Measurements from ENCODE around the gene ETFA.

The ETFA gene

GRCh38 chr15:76258460-76258859, 52.8 kb downstream of the ETFA start:
- Histone ChIP-seq H3K27ac (ENCODE audit: low read length) (no peak overlapping the region), H3K4me1 (ENCODE audit: insufficient read depth, low read length) (peaks cover 4% of the 10 kb centered on the region), H3K9ac (ENCODE audit: low read depth, low read length) (no peak overlapping the region), H3K36me3 (ENCODE audit: insufficient read depth, low read depth, low read length) (peaks cover 36% of the 10 kb centered on the region), H3K9me3 (ENCODE audit: insufficient read depth, low read depth, low read length) (peaks cover 10% of the 10 kb centered on the region), H3K27me3 (ENCODE audit: insufficient read depth, low read length) (no peaks in the 10 kb centered on the region), H3K4me3 (ENCODE audit: low read length) (no peak overlapping the region)

- H3K4me1 ChIP-seq (ENCODE audit: insufficient read depth, low read length) = peaks cover 11% of the 10 kb centered on the region
- no peak overlapping the region for H3K9ac ChIP-seq (ENCODE audit: low read depth, low read length)
- no peaks in the 10 kb centered on the region for H3K36me3 ChIP-seq (ENCODE audit: insufficient read depth, low read depth, low read length)
- H3K9me3 ChIP-seq (ENCODE audit: insufficient read depth, low read depth, low read length) = no peaks in the 10 kb centered on the region
- no peak overlapping the region for H3K27ac ChIP-seq (ENCODE audit: low read length)
- H3K4me3 ChIP-seq (ENCODE audit: low read length) = no peak overlapping the region; the same call in 1 of the 2 replicates
- H3K27me3 ChIP-seq (ENCODE audit: insufficient read depth, low read length) = no peaks in the 10 kb centered on the region
Observed at GRCh38 chr15:76253691-76254473, 57.4 kb downstream of the ETFA start.

- Histone ChIP-seq H3K27ac (ENCODE audit: low read length) (no peak overlapping the region), H3K4me1 (ENCODE audit: insufficient read depth, low read length) (peaks cover 11% of the 10 kb centered on the region), H3K27me3 (ENCODE audit: insufficient read depth, low read length) (no peaks in the 10 kb centered on the region), H3K4me3 (ENCODE audit: low read length) (no peak overlapping the region), H3K9me3 (ENCODE audit: insufficient read depth, low read depth, low read length) (no peaks in the 10 kb centered on the region), H3K9ac (ENCODE audit: low read depth, low read length) (no peak overlapping the region), H3K36me3 (ENCODE audit: insufficient read depth, low read depth, low read length) (no peaks in the 10 kb centered on the region)
Observed at GRCh38 chr15:76252249-76252648, 59.0 kb downstream of the ETFA start.

- H3K36me3 ChIP-seq (ENCODE audit: insufficient read depth, low read depth, low read length) = no peaks in the 10 kb centered on the region
- no peaks in the 10 kb centered on the region for H3K27me3 ChIP-seq (ENCODE audit: insufficient read depth, low read length)
- no peak overlapping the region for H3K27ac ChIP-seq (ENCODE audit: low read length)
- no peak overlapping the region for H3K4me3 ChIP-seq (ENCODE audit: low read length)
- H3K4me1 ChIP-seq (ENCODE audit: insufficient read depth, low read length) = peaks cover 11% of the 10 kb centered on the region
- H3K9ac ChIP-seq (ENCODE audit: low read depth, low read length) = no peak overlapping the region
- H3K9me3 ChIP-seq (ENCODE audit: insufficient read depth, low read depth, low read length) = no peaks in the 10 kb centered on the region
Observed at GRCh38 chr15:76251717-76252116, 59.6 kb downstream of the ETFA start.

- no peak overlapping the region for H3K27ac ChIP-seq (ENCODE audit: low read length)
- H3K4me1 ChIP-seq (ENCODE audit: insufficient read depth, low read length) = no peaks in the 10 kb centered on the region
- H3K36me3 ChIP-seq (ENCODE audit: insufficient read depth, low read depth, low read length) = no peaks in the 10 kb centered on the region
- no peak overlapping the region for H3K4me3 ChIP-seq (ENCODE audit: low read length)
- no peaks in the 10 kb centered on the region for H3K9me3 ChIP-seq (ENCODE audit: insufficient read depth, low read depth, low read length)
- no peak overlapping the region for H3K9ac ChIP-seq (ENCODE audit: low read depth, low read length)
- H3K27me3 ChIP-seq (ENCODE audit: insufficient read depth, low read length) = no peaks in the 10 kb centered on the region
Observed at GRCh38 chr15:76245072-76245610, 66.1 kb downstream of the ETFA start.

- Histone ChIP-seq H3K9me3 (ENCODE audit: insufficient read depth, low read depth, low read length) (no peaks in the 10 kb centered on the region), H3K27ac (ENCODE audit: low read length) (no peak overlapping the region), H3K9ac (ENCODE audit: low read depth, low read length) (no peak overlapping the region), H3K36me3 (ENCODE audit: insufficient read depth, low read depth, low read length) (no peaks in the 10 kb centered on the region), H3K27me3 (ENCODE audit: insufficient read depth, low read length) (no peaks in the 10 kb centered on the region), H3K4me3 (ENCODE audit: low read length) (no peak overlapping the region), H3K4me1 (ENCODE audit: insufficient read depth, low read length) (peaks cover 4% of the 10 kb centered on the region)
Observed at GRCh38 chr15:76239786-76240185, 71.5 kb downstream of the ETFA start.

- Histone ChIP-seq H3K36me3 (ENCODE audit: insufficient read depth, low read depth, low read length) (no peaks in the 10 kb centered on the region), H3K27ac (ENCODE audit: low read length) (no peak overlapping the region), H3K9me3 (ENCODE audit: insufficient read depth, low read depth, low read length) (no peaks in the 10 kb centered on the region), H3K27me3 (ENCODE audit: insufficient read depth, low read length) (no peaks in the 10 kb centered on the region), H3K9ac (ENCODE audit: low read depth, low read length) (no peak overlapping the region), H3K4me3 (ENCODE audit: low read length) (no peak overlapping the region), H3K4me1 (ENCODE audit: insufficient read depth, low read length) (peaks cover 7% of the 10 kb centered on the region)
Observed at GRCh38 chr15:76236350-76236749, 74.9 kb downstream of the ETFA start.

- peaks cover 7% of the 10 kb centered on the region for H3K4me1 ChIP-seq (ENCODE audit: insufficient read depth, low read length)
- H3K9ac ChIP-seq (ENCODE audit: low read depth, low read length) = no peak overlapping the region
- peaks cover 7% of the 10 kb centered on the region for H3K36me3 ChIP-seq (ENCODE audit: insufficient read depth, low read depth, low read length)
- H3K27me3 ChIP-seq (ENCODE audit: insufficient read depth, low read length) = no peaks in the 10 kb centered on the region
- no peaks in the 10 kb centered on the region for H3K9me3 ChIP-seq (ENCODE audit: insufficient read depth, low read depth, low read length)
- no peak overlapping the region for H3K4me3 ChIP-seq (ENCODE audit: low read length)
- H3K27ac ChIP-seq (ENCODE audit: low read length) = no peak overlapping the region
Observed at GRCh38 chr15:76235186-76235826, 76.0 kb downstream of the ETFA start.

GRCh38 chr15:76234337-76234889, 76.9 kb downstream of the ETFA start:
- H3K4me1 ChIP-seq (ENCODE audit: insufficient read depth, low read length) = peaks cover 7% of the 10 kb centered on the region
- no peaks in the 10 kb centered on the region for H3K27me3 ChIP-seq (ENCODE audit: insufficient read depth, low read length)
- H3K9me3 ChIP-seq (ENCODE audit: insufficient read depth, low read depth, low read length) = no peaks in the 10 kb centered on the region
- peaks cover 7% of the 10 kb centered on the region for H3K36me3 ChIP-seq (ENCODE audit: insufficient read depth, low read depth, low read length)
- no peak overlapping the region for H3K4me3 ChIP-seq (ENCODE audit: low read length)
- H3K27ac ChIP-seq (ENCODE audit: low read length) = no peak overlapping the region
- no peak overlapping the region for H3K9ac ChIP-seq (ENCODE audit: low read depth, low read length)

GRCh38 chr15:76233921-76234320, 77.3 kb downstream of the ETFA start:
- Histone ChIP-seq H3K9ac (ENCODE audit: low read depth, low read length) (no peak overlapping the region), H3K27me3 (ENCODE audit: insufficient read depth, low read length) (no peaks in the 10 kb centered on the region), H3K9me3 (ENCODE audit: insufficient read depth, low read depth, low read length) (no peaks in the 10 kb centered on the region), H3K36me3 (ENCODE audit: insufficient read depth, low read depth, low read length) (peaks cover 7% of the 10 kb centered on the region), H3K4me3 (ENCODE audit: low read length) (no peak overlapping the region), H3K27ac (ENCODE audit: low read length) (no peak overlapping the region), H3K4me1 (ENCODE audit: insufficient read depth, low read length) (peaks cover 7% of the 10 kb centered on the region)

GRCh38 chr15:76229266-76229665, 82.0 kb downstream of the ETFA start:
- Histone ChIP-seq H3K4me1 (ENCODE audit: insufficient read depth, low read length) (no peaks in the 10 kb centered on the region), H3K27ac (ENCODE audit: low read length) (no peak overlapping the region), H3K27me3 (ENCODE audit: insufficient read depth, low read length) (no peaks in the 10 kb centered on the region), H3K9ac (ENCODE audit: low read depth, low read length) (no peak overlapping the region), H3K4me3 (ENCODE audit: low read length) (no peak overlapping the region), H3K9me3 (ENCODE audit: insufficient read depth, low read depth, low read length) (no peaks in the 10 kb centered on the region), H3K36me3 (ENCODE audit: insufficient read depth, low read depth, low read length) (peaks cover 9% of the 10 kb centered on the region)

- no peaks in the 10 kb centered on the region for H3K27me3 ChIP-seq (ENCODE audit: insufficient read depth, low read length)
- H3K27ac ChIP-seq (ENCODE audit: low read length) = no peak overlapping the region
- peaks cover 5% of the 10 kb centered on the region; the same call in 1 of the 2 replicates for H3K9me3 ChIP-seq (ENCODE audit: insufficient read depth, low read depth, low read length)
- no peak overlapping the region for H3K9ac ChIP-seq (ENCODE audit: low read depth, low read length)
- 0 out of 2 replicates have a peak, but pooled peaks cover 3% of the 10 kb centered on the region for H3K36me3 ChIP-seq (ENCODE audit: insufficient read depth, low read depth, low read length)
- H3K4me3 ChIP-seq (ENCODE audit: low read length) = no peak overlapping the region
- no peaks in the 10 kb centered on the region for H3K4me1 ChIP-seq (ENCODE audit: insufficient read depth, low read length)
Observed at GRCh38 chr15:76223521-76223920, 87.7 kb downstream of the ETFA start.
